Loucy (cell line): ENCODE data around the gene JAKMIP3.
A peak's percentile ranks its signal among the peaks of the same experiment; 100 is the strongest.

Experiments
- H2AFZ ChIP-seq: fragments of 200-600 bp; sonication (generic); 2 replicates; pipeline ENCODE4 v1.6.0; 2016; ENCODE audit warnings: antibody characterized with exemption, mild to moderate bottlenecking, low read length, moderate library complexity
- H3F3A ChIP-seq: fragments of 200-600 bp; 2 replicates; pipeline ENCODE4 v1.6.0; 2016; ENCODE audit warnings: antibody characterized with exemption, low read depth, mild to moderate bottlenecking
- H3K27me3 ChIP-seq: fragments of 200-600 bp; sonication (generic); 2 replicates; pipeline ENCODE4 v1.6.1; 2014; ENCODE audit warnings: low read length, mild to moderate bottlenecking; ENCODE audit not compliant: insufficient read depth, poor library complexity, severe bottlenecking
- H3K36me3 ChIP-seq: fragments of 200-600 bp; sonication (generic); 2 replicates; pipeline ENCODE4 v1.6.1; 2016; ENCODE audit warnings: low read length; ENCODE audit not compliant: insufficient read depth
- H3K4me1 ChIP-seq: fragments of 200-600 bp; sonication (generic); 2 replicates; pipeline ENCODE4 v1.5.1; 2014; ENCODE audit warnings: low read length, mild to moderate bottlenecking; ENCODE audit not compliant: insufficient read depth, poor library complexity, severe bottlenecking
- H3K4me2 ChIP-seq: fragments of 200-600 bp; sonication (generic); 2 replicates; pipeline ENCODE4 v1.6.0; 2014; ENCODE audit warnings: antibody characterized with exemption, low read length, low read depth, mild to moderate bottlenecking; ENCODE audit not compliant: poor library complexity, severe bottlenecking
- H3K4me3 ChIP-seq: fragments of 200-600 bp; sonication (generic); 2 replicates; pipeline ENCODE4 v1.5.1; 2014; ENCODE audit warnings: low read length, mild to moderate bottlenecking, mixed read lengths; ENCODE audit not compliant: poor library complexity, severe bottlenecking
- H3K79me2 ChIP-seq: fragments of 200-600 bp; sonication (generic); 2 replicates; pipeline ENCODE4 v1.6.1; 2014; ENCODE audit warnings: low read length; ENCODE audit not compliant: insufficient read depth
- H3K9ac ChIP-seq: fragments of 200-600 bp; sonication (generic); 2 replicates; pipeline ENCODE4 v1.6.0; 2014; ENCODE audit warnings: mild to moderate bottlenecking, low read depth, low read length, moderate library complexity; ENCODE audit not compliant: poor library complexity, severe bottlenecking
- H3K9me2 ChIP-seq: fragments of 200-600 bp; sonication (generic); replicated peaks from 2 replicates; pipeline ENCODE4 v1.6.1; 2016; ENCODE audit warnings: low read depth, low read length, mixed read lengths
- H3K9me3 ChIP-seq: fragments of 200-600 bp; sonication (generic); 2 replicates; pipeline ENCODE4 v1.6.1; 2014; ENCODE audit warnings: mild to moderate bottlenecking, antibody characterized with exemption, low read length, low read depth; ENCODE audit not compliant: insufficient read depth
- H4K20me1 ChIP-seq: fragments of 200-600 bp; sonication (generic); 2 replicates; pipeline ENCODE4 v1.6.0; 2014; ENCODE audit warnings: antibody characterized with exemption, low read length, mild to moderate bottlenecking; ENCODE audit not compliant: insufficient read depth, poor library complexity, severe bottlenecking
- CTCF ChIP-seq: fragments of 200-600 bp; sonication (generic); conservative IDR thresholded peaks from 2 replicates; pipeline ENCODE4 v1.5.1; 2014; ENCODE audit warnings: mild to moderate bottlenecking, antibody characterized with exemption, low read length
- EZH2phosphoT487 ChIP-seq: fragments of 200-600 bp; IDR thresholded peaks from 2 replicates; pipeline ENCODE4 v1.6.1; 2018; ENCODE audit warnings: antibody characterized with exemption, mild to moderate bottlenecking, moderate library complexity, borderline replicate concordance

Gene JAKMIP3

GRCh38 chr10:132021504-132022143 is 44.1 kb upstream of the JAKMIP3 start:
- Histone ChIP-seq H3K4me2 (no peak overlapping the region), H2AFZ (no peak overlapping the region), H3F3A (no peaks in the 10 kb centered on the region), H3K9ac (no peak overlapping the region), H4K20me1 (no peaks in the 10 kb centered on the region), H3K9me2 (no peaks in the 10 kb centered on the region), H3K79me2 (no peaks in the 10 kb centered on the region), H3K27me3 (no peaks in the 10 kb centered on the region), H3K9me3 (no peaks in the 10 kb centered on the region), H3K36me3 (no peaks in the 10 kb centered on the region), H3K4me1 (no peaks in the 10 kb centered on the region), H3K4me3 (no peak overlapping the region)
- TF ChIP-seq CTCF: no peak
- TF ChIP-seq EZH2phosphoT487: no peak

- Histone ChIP-seq H2AFZ (no peak overlapping the region), H3K9me2 (no peaks in the 10 kb centered on the region), H3K4me2 (no peak overlapping the region), H3K27me3 (no peaks in the 10 kb centered on the region), H3F3A (no peaks in the 10 kb centered on the region), H3K36me3 (no peaks in the 10 kb centered on the region), H3K79me2 (no peaks in the 10 kb centered on the region), H3K4me3 (no peak overlapping the region), H3K9me3 (no peaks in the 10 kb centered on the region), H3K9ac (no peak overlapping the region), H4K20me1 (no peaks in the 10 kb centered on the region), H3K4me1 (no peaks in the 10 kb centered on the region)
- TF ChIP-seq CTCF (no peak), EZH2phosphoT487 (no peak)
Observed at GRCh38 chr10:132022241-132022640, 43.5 kb upstream of the JAKMIP3 start.

GRCh38 chr10:132023092-132023811 is 42.5 kb upstream of the JAKMIP3 start:
- TF ChIP-seq EZH2phosphoT487 (no peak), CTCF (peak; percentile 75)
- no peak overlapping the region for H3K9ac ChIP-seq
- H3K9me2 ChIP-seq: no peaks in the 10 kb centered on the region
- no peak overlapping the region for H2AFZ ChIP-seq
- H3K27me3 ChIP-seq: no peaks in the 10 kb centered on the region
- H3K36me3 ChIP-seq: no peaks in the 10 kb centered on the region
- H3K4me2 ChIP-seq: no peak overlapping the region
- H4K20me1 ChIP-seq: no peaks in the 10 kb centered on the region
- no peaks in the 10 kb centered on the region for H3K79me2 ChIP-seq
- no peaks in the 10 kb centered on the region for H3K4me1 ChIP-seq
- no peaks in the 10 kb centered on the region for H3F3A ChIP-seq
- no peak overlapping the region for H3K4me3 ChIP-seq
- H3K9me3 ChIP-seq: no peaks in the 10 kb centered on the region
